Mesodermal cell (in vitro differentiated cells): ENCODE results near the gene HPGD.

Experiments used
- H3K27ac ChIP-seq: 2 replicates; pipeline ENCODE4 v1.7.0; 2013; ENCODE audit warnings: mild to moderate bottlenecking, low read depth, low read length, moderate library complexity; ENCODE audit not compliant: severe bottlenecking
- H3K36me3 ChIP-seq: 2 replicates; pipeline ENCODE4 v1.7.1; 2013; ENCODE audit warnings: mild to moderate bottlenecking, low read length, moderate library complexity; ENCODE audit not compliant: control insufficient read depth, insufficient read depth
- H3K4me1 ChIP-seq: one replicate; pipeline ENCODE4 v1.7.1; 2013; ENCODE audit warnings: mild to moderate bottlenecking, low read length; ENCODE audit not compliant: insufficient read depth, control insufficient read depth, poor library complexity, severe bottlenecking
- H3K4me3 ChIP-seq: 2 replicates; pipeline ENCODE4 v1.7.0; 2013; ENCODE audit warnings: low read length, control low read depth, mild to moderate bottlenecking; ENCODE audit not compliant: insufficient read depth, poor library complexity, severe bottlenecking; ENCODE audit errors: extremely low read depth
- H3K9me3 ChIP-seq: 2 replicates; pipeline ENCODE4 v1.7.1; 2013; ENCODE audit warnings: mild to moderate bottlenecking, low read length, moderate library complexity; ENCODE audit not compliant: control insufficient read depth
- WGBS, 2 experiments: methylation state at CpG; one replicate each; pipeline ENCODE4 v1.1.5; 2013; ENCODE audit warnings: missing lambda C conversion rate in 2 of 2; ENCODE audit not compliant: insufficient coverage in 2 of 2; 5-methylcytosine and 5-hydroxymethylcytosine counted together

The HPGD gene

DNA sequence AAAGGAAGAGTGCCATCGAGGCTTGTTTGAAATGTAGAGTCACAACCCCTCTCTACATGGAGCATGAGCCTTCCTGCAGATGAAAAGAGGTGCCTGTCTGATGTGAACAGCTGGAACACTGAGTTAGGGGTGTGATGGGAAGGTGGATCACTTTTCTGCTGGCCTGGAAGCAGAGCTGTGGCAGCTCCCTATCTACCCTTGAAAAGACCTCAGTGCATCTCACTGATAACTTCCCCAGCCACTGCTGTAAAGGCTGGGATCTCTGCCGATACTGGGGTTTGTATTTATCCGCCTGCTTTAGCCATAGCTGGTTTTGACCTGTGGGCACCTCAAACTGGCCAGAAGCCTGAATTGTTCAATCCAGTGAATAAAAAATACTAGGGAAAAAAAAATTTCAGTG lies 46.8 kb downstream of the HPGD start:
- Histone ChIP-seq H3K4me3 (no peak overlapping the region), H3K9me3 (no peaks in the 10 kb centered on the region), H3K27ac (no peak overlapping the region), H3K4me1 (no peaks in the 10 kb centered on the region), H3K36me3 (no peaks in the 10 kb centered on the region)
- WGBS, 2 experiments, result 84 to 86% methylated on average over 2 of the region's 3 CpGs

GRCh38 chr4:174474457-174475075 lies 47.7 kb downstream of the HPGD start:
- WGBS, 2 experiments, result 69 to 76% methylated on average over 6 to 7 of the region's 8 CpGs
- Histone ChIP-seq H3K9me3 (no peaks in the 10 kb centered on the region), H3K4me1 (no peaks in the 10 kb centered on the region), H3K4me3 (no peak overlapping the region), H3K36me3 (no peaks in the 10 kb centered on the region), H3K27ac (no peak overlapping the region)

GRCh38 chr4:174467107-174467506 lies 55.2 kb downstream of the HPGD start:
- Histone ChIP-seq H3K27ac (no peak overlapping the region), H3K4me3 (no peak overlapping the region), H3K9me3 (peaks cover 5% of the 10 kb centered on the region), H3K36me3 (no peaks in the 10 kb centered on the region), H3K4me1 (no peaks in the 10 kb centered on the region)
- no CpG with 5 or more reads among the region's 3 CpGs for WGBS, 2 experiments

- WGBS, 2 experiments, result 80 to 90% methylated on average over 2 of the region's 3 CpGs
- no peak overlapping the region for H3K27ac ChIP-seq
- H3K4me3 ChIP-seq, result no peak overlapping the region
- peaks cover 5% of the 10 kb centered on the region for H3K9me3 ChIP-seq
- H3K36me3 ChIP-seq, result no peaks in the 10 kb centered on the region
- H3K4me1 ChIP-seq, result peaks cover 3% of the 10 kb centered on the region
Measured at GRCh38 chr4:174464949-174465348, 57.3 kb downstream of the HPGD start.

DNA sequence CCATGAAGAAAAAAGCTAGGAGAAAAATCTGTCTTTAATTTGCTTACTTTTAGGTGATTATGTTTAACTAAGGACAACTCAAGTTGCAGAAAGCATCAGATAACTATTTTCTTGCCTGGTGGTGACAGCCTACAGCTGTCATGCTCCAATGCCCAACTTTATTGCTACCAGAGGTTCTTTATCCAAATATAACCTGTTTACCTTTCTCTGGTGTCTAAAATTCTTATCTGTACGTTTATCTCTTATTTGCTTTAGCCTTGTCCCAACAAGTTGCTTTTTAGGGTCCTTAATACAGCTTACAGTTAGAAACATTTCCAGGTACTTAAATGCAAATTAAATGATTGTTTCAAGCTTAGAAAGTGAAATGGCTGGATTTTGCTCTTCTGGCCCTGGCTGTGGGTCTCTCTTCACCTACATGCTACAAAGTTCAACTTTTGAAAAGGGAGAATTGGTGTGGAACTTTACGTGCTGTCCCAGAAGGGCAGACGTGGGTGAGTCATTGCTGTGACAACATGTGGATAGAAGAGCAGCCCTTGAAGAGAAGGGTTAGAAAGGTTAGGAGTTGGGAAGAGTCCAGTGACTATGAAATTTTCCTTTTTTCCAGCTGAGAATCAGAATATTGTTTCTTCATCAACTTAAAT lies 60.7 kb downstream of the HPGD start:
- Histone ChIP-seq H3K27ac (no peak overlapping the region), H3K36me3 (no peaks in the 10 kb centered on the region), H3K4me1 (peaks cover 3% of the 10 kb centered on the region), H3K9me3 (peaks cover 5% of the 10 kb centered on the region), H3K4me3 (no peak overlapping the region)
- 66% methylated on average over 3 of the region's 3 CpGs; no CpG with 5 or more reads in 1 of the 2 experiments for WGBS, 2 experiments

DNA sequence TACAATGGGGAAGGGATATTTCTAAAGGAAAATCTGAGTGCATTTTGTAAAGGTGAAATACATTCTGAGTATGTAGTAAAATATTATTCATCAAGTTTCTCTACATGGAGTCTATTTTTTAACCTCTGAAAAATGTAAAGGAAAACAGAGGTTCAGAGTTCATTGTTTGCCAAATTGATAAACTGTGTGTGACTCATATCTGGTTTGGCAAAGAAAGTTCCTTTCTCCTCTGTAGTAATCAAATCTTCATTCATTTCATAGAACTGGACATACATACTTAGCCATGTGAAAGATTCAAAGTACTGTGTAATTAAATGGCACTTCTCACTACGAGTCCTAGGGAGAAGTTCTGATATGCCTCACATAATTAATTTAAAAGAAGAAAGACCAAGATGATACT lies 61.6 kb downstream of the HPGD start:
- Histone ChIP-seq H3K9me3 (peaks cover 5% of the 10 kb centered on the region), H3K36me3 (no peaks in the 10 kb centered on the region), H3K27ac (no peak overlapping the region), H3K4me3 (no peak overlapping the region), H3K4me1 (peaks cover 3% of the 10 kb centered on the region)
- no CpG with 5 or more reads among the region's 1 CpG for WGBS, 2 experiments

DNA sequence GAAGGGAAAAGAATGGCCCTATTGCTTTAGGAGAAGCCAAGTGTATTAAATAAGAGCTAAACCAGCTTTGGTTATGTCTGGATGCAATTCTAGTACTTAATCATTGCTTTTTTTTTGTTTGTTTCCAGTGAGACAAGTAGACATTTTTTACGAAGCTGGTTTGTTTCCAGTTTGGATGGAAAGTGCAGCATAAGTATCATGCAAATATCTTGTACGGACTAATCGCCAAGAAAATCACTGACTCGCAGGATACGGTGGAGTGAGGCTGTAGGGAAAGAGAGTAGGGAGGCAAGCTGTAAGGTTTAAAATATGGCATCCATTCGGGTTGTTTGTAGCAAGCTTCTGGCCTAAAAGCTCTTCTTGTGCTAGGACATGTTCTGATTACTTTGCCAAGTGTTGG lies 64.8 kb downstream of the HPGD start:
- peaks cover 3% of the 10 kb centered on the region for H3K4me1 ChIP-seq
- WGBS, 2 experiments, result 91 to 96% methylated on average over 5 to 6 of the region's 6 CpGs
- no peak overlapping the region for H3K27ac ChIP-seq
- H3K36me3 ChIP-seq, result no peaks in the 10 kb centered on the region
- no peak overlapping the region for H3K4me3 ChIP-seq
- no peaks in the 10 kb centered on the region for H3K9me3 ChIP-seq

- no peaks in the 10 kb centered on the region for H3K36me3 ChIP-seq
- H3K4me3 ChIP-seq, result no peak overlapping the region
- no peaks in the 10 kb centered on the region for H3K9me3 ChIP-seq
- H3K27ac ChIP-seq, result no peak overlapping the region
- no peaks in the 10 kb centered on the region for H3K4me1 ChIP-seq
- WGBS, 2 experiments, result 80 to 100% methylated on average over 1 to 4 of the region's 6 CpGs
Measured at GRCh38 chr4:174454815-174455473, 67.3 kb downstream of the HPGD start.

DNA sequence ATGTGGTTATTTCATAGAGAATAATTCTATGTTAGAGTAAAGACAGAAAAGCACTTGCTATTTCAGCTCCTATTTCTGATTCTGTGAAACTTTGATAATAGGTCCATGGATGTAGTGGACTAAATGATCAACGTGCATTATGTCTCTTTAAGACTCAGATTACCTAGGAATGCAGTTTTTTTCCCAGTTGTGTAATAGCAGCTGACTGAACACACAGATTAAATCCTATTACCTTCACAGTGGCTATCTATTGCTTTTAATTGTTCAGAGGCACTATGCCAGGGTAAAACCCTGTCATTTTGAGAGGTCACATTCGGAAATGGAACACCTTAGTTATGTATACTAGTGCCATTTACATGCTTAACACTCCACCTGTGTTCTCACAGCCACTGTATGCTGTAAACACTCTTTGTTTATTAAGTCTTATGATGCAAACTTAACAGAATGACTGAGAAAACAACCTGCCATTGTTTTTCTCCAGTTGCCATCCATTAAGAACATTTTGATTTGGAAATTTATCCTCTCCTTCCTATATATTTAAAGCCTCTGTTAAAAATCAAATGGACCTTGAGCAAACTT lies 70.5 kb downstream of the HPGD start:
- H3K36me3 ChIP-seq, result no peaks in the 10 kb centered on the region
- H3K27ac ChIP-seq, result no peak overlapping the region
- no peaks in the 10 kb centered on the region for H3K9me3 ChIP-seq
- 100% methylated on average over 1 of the region's 2 CpGs; no CpG with 5 or more reads in 1 of the 2 experiments for WGBS, 2 experiments
- H3K4me1 ChIP-seq, result no peaks in the 10 kb centered on the region
- H3K4me3 ChIP-seq, result no peak overlapping the region

DNA sequence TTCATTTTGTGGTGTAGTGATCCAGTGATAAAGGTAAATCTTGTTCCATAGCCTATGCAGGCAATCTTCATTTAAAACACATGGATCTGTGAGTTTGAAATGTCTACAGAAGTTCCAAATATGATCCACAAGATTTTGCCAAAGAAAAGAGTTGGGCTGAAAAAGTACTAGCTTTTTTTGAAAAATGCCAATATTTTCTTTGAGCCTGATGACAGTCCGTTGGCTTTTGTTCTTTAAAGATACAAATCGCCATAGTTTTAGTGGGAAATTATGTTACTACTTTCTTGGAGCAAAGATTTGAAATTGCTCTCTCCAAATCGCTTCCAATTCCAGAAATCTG lies 71.5 kb downstream of the HPGD start:
- Histone ChIP-seq H3K36me3 (no peaks in the 10 kb centered on the region), H3K4me3 (no peak overlapping the region), H3K4me1 (no peaks in the 10 kb centered on the region), H3K27ac (no peak overlapping the region), H3K9me3 (no peaks in the 10 kb centered on the region)
- WGBS, 2 experiments, result 82 to 100% methylated on average over 1 to 2 of the region's 3 CpGs
